ENCODE measurements around the gene FAM177B.
A peak's percentile ranks its signal among the peaks of the same experiment; 100 is the strongest.
"Not testable (repeated sequence)": the region's sequence is repeated elsewhere in the genome, so short reads cannot be mapped to it uniquely, and the experiment has no call there.

The FAM177B gene

GRCh38 chr1:222739929-222740328, 2.9 kb downstream of the FAM177B start:
- TF ChIP-seq ZFP30 (CRISPR knock-in tag; IDR thresholded peaks at IDR 0.05) (no peak), SNAI2 (CRISPR knock-in tag; IDR thresholded peaks at IDR 0.05) (no peak)
- no peak for ATAC-seq

- not testable (repeated sequence) for ATAC-seq
These were observed 4.8 kb downstream of the FAM177B start for GRCh38 chr1:222741630-222742457.

- peak; percentile 32; the same call in 2 of the 3 replicates for ATAC-seq
- TF ChIP-seq TSHZ2 (CRISPR knock-in tag; IDR thresholded peaks at IDR 0.05): no peak
- no peak for TF ChIP-seq POU6F1 (CRISPR knock-in tag; IDR thresholded peaks at IDR 0.05; ENCODE audit: borderline replicate concordance, low read depth)
These were observed 12.9 kb downstream of the FAM177B start for GRCh38 chr1:222749927-222750326.

- no peak for TF ChIP-seq ISL1 (CRISPR knock-in tag; IDR thresholded peaks at IDR 0.05)
- no peak for TF ChIP-seq ESRRG (CRISPR knock-in tag; IDR thresholded peaks at IDR 0.05)
- no peak for TF ChIP-seq TCF4 (CRISPR knock-in tag; IDR thresholded peaks at IDR 0.05; ENCODE audit: borderline replicate concordance)
- TF ChIP-seq ZNF565 (CRISPR knock-in tag; conservative IDR thresholded peaks at IDR 0.05; ENCODE audit: low read depth): no peak
- no peak for TF ChIP-seq ZC3H10 (CRISPR knock-in tag; IDR thresholded peaks at IDR 0.05)
- TF ChIP-seq ZNF8 (CRISPR knock-in tag; IDR thresholded peaks at IDR 0.05): no peak
- no peak for TF ChIP-seq TSHZ2 (CRISPR knock-in tag; IDR thresholded peaks at IDR 0.05)
- no peak for TF ChIP-seq PPARA (CRISPR knock-in tag; IDR thresholded peaks at IDR 0.05; ENCODE audit: borderline replicate concordance)
- no peak for TF ChIP-seq CREB5 (CRISPR knock-in tag; IDR thresholded peaks at IDR 0.05; ENCODE audit: low read depth)
- TF ChIP-seq ARNTL (CRISPR knock-in tag; IDR thresholded peaks at IDR 0.05; ENCODE audit: borderline replicate concordance, low read depth): no peak
- no peak for TF ChIP-seq PATZ1 (CRISPR knock-in tag; IDR thresholded peaks at IDR 0.05; ENCODE audit: borderline replicate concordance)
- TF ChIP-seq CSRNP3 (CRISPR knock-in tag; IDR thresholded peaks at IDR 0.05): no peak
- no peak for TF ChIP-seq ZNF70 (CRISPR knock-in tag; IDR thresholded peaks at IDR 0.05)
- no peak for TF ChIP-seq ZFP30 (CRISPR knock-in tag; IDR thresholded peaks at IDR 0.05)
- no peak for TF ChIP-seq CSDC2 (CRISPR knock-in tag; IDR thresholded peaks at IDR 0.05)
- no peak for TF ChIP-seq POU6F1 (CRISPR knock-in tag; IDR thresholded peaks at IDR 0.05; ENCODE audit: borderline replicate concordance, low read depth)
- TF ChIP-seq TOX (CRISPR knock-in tag; IDR thresholded peaks at IDR 0.05; ENCODE audit: borderline replicate concordance): no peak
- no peak for TF ChIP-seq SNAI2 (CRISPR knock-in tag; IDR thresholded peaks at IDR 0.05)
- TF ChIP-seq OSR1 (CRISPR knock-in tag; IDR thresholded peaks at IDR 0.05): no peak
- no peak for ATAC-seq
These were observed 13.6 kb downstream of the FAM177B start for GRCh38 chr1:222750651-222751050.

All from SK-N-SH treated with all-trans-retinoic acid at 6 μM for 48 hours (cell line).